DND-41 (cell line): ENCODE measurements around the gene JCAD.

Source experiments
- CTCF ChIP-seq: IDR thresholded peaks from 2 replicates; pipeline ENCODE4 v1.5.1; 2012; ENCODE audit warnings: borderline replicate concordance, low read length, moderate library complexity, mild to moderate bottlenecking; ENCODE audit not compliant: poor library complexity, severe bottlenecking; ENCODE audit errors: extremely low read depth
- EZH2 ChIP-seq: IDR thresholded peaks from 3 replicates; pipeline ENCODE4 v1.6.1; 2012; ENCODE audit warnings: borderline replicate concordance, low read depth, mild to moderate bottlenecking, moderate library complexity, low read length, inconsistent platforms; ENCODE audit not compliant: severe bottlenecking

GRCh38 chr10:30017966-30018365 lies 41.4 kb downstream of the JCAD start:
- TF ChIP-seq CTCF: no peak
- no peak for TF ChIP-seq EZH2
